B cell (primary cell): ENCODE data around the gene MEX3A. TPM values are rescaled to one million over a fixed set of nuclear protein-coding genes. Genes with fewer than 3 reads are reported as not detected.

ENCODE experiments used
- ATAC-seq: fragments of 200-7000 bp; cut with Tn5 transposase; one replicate; pipeline ENCODE4 v1.10.0; 2021; ENCODE audit warnings: low read depth, mild to moderate bottlenecking, moderate number of reproducible peaks, moderate library complexity
- CTCF ChIA-PET: fragments of 350-600 bp; sonication (Branson Sonifier 250); formaldehyde crosslinking; loops from one replicate; lab custom pipeline; 2021; ENCODE audit warnings: antibody characterized with exemption, inconsistent platforms; lab: Charles Lee
- POLR2A ChIA-PET: fragments of 350-600 bp; sonication (Branson Sonifier 250); formaldehyde crosslinking; loops from one replicate; lab custom pipeline; 2021; ENCODE audit warnings: antibody characterized with exemption; lab: Charles Lee
- DNase-seq: peaks from one replicate; pipeline ENCODE4 v3.0.0; 2013
- H2AFZ ChIP-seq: 2 replicates; pipeline ENCODE4 v1.6.1; 2012; ENCODE audit warnings: mild to moderate bottlenecking, low read depth, low read length; ENCODE audit not compliant: insufficient read depth, poor library complexity, severe bottlenecking
- H3K27ac ChIP-seq, 2 donors: 1 replicate in 1 of 2; 2 replicates in 1 of 2; pipeline ENCODE4 v1.5.1; 2012 to 2013; ENCODE audit warnings: low read length in 2 of 2, mild to moderate bottlenecking in 2 of 2, moderate library complexity in 1 of 2
- H3K27me3 ChIP-seq, 4 experiments: fragments of 200-600 bp in 1 of 4; sonication (generic) in 1 of 4; replicated peaks in 1 of 4; 1 replicate in 2 of 4; 2 replicates in 2 of 4; pipeline versions ENCODE4 v1.6.1 to v1.7.0; 2013 to 2016; ENCODE audit warnings: low read length in 3 of 4, mild to moderate bottlenecking in 2 of 4, mixed read lengths in 1 of 4, moderate library complexity in 1 of 4; ENCODE audit not compliant: insufficient read depth in 4 of 4, control insufficient read depth in 3 of 4; ENCODE audit errors: control extremely low read depth in 1 of 4
- H3K36me3 ChIP-seq, 2 experiments: replicated peaks in 1 of 2; 1 replicate in 1 of 2; 2 replicates in 1 of 2; pipeline versions ENCODE4 v1.6.1 to v1.7.1; 2013; ENCODE audit warnings: low read length in 1 of 2; ENCODE audit not compliant: insufficient read depth in 2 of 2, control insufficient read depth in 1 of 2; ENCODE audit errors: control extremely low read depth in 1 of 2, extremely low read depth in 1 of 2
- H3K4me1 ChIP-seq, 2 donors: fragments of 200-600 bp in 1 of 2; sonication (generic) in 1 of 2; 1 replicate in 1 of 2; 2 replicates in 1 of 2; pipeline versions ENCODE4 v1.5.1 to v1.6.1; 2013 to 2017; ENCODE audit warnings: low read length in 2 of 2; ENCODE audit not compliant: control insufficient read depth in 2 of 2, insufficient read depth in 2 of 2
- H3K4me2 ChIP-seq: replicated peaks from 2 replicates; pipeline ENCODE3; 2012; ENCODE audit warnings: mild to moderate bottlenecking, low read depth, low read length; ENCODE audit not compliant: poor library complexity, severe bottlenecking
- H3K4me3 ChIP-seq, 5 experiments: fragments of 200-600 bp in 1 of 5; sonication (generic) in 1 of 5; 1 replicate in 3 of 5; 2 replicates in 2 of 5; pipeline versions ENCODE4 v1.5.1 to v1.7.0; 2011 to 2016; ENCODE audit warnings: low read length in 4 of 5, mild to moderate bottlenecking in 4 of 5, low read depth in 2 of 5, control low read depth in 1 of 5, moderate library complexity in 1 of 5; ENCODE audit not compliant: insufficient read depth in 1 of 5; ENCODE audit errors: control extremely low read depth in 1 of 5, extremely low read depth in 1 of 5
- H3K79me2 ChIP-seq: fragments of 200-600 bp; sonication (generic); one replicate; pipeline ENCODE4 v1.6.0; 2016; ENCODE audit warnings: low read length; ENCODE audit not compliant: control insufficient read depth, insufficient read depth
- H3K9ac ChIP-seq: fragments of 200-600 bp; sonication (generic); 2 replicates; pipeline ENCODE4 v1.6.1; 2017; ENCODE audit warnings: mild to moderate bottlenecking, low read length, moderate library complexity
- H3K9me3 ChIP-seq, 3 donors: one replicate each; pipeline versions ENCODE4 v1.6.1 to v1.7.1; 2013; ENCODE audit warnings: low read length in 2 of 3; ENCODE audit not compliant: control insufficient read depth in 2 of 3, insufficient read depth in 1 of 3; ENCODE audit errors: control extremely low read depth in 1 of 3
- H4K20me1 ChIP-seq: 2 replicates; pipeline ENCODE4 v1.6.0; 2012; ENCODE audit warnings: mild to moderate bottlenecking, low read length; ENCODE audit not compliant: insufficient read depth, control insufficient read depth, poor library complexity, severe bottlenecking
- H3K27ac Mint-ChIP-seq: one replicate; pipeline ENCODE4 v1.8.0; 2021; ENCODE audit warnings: mixed read lengths
- H3K27me3 Mint-ChIP-seq: one replicate; pipeline ENCODE4 v1.8.0; 2021; ENCODE audit warnings: mixed read lengths
- H3K4me1 Mint-ChIP-seq: one replicate; pipeline ENCODE4 v1.8.0; 2021; ENCODE audit warnings: mixed read lengths
- H3K4me3 Mint-ChIP-seq: one replicate; pipeline ENCODE4 v1.8.0; 2021; ENCODE audit warnings: mixed read lengths
- H3K9me3 Mint-ChIP-seq: one replicate; pipeline ENCODE4 v1.8.0; 2022; ENCODE audit warnings: mixed read lengths; ENCODE audit not compliant: insufficient read depth
- EZH2 ChIP-seq: IDR thresholded peaks from 2 replicates; pipeline ENCODE4 v1.6.1; 2012; ENCODE audit warnings: borderline replicate concordance, low read depth, mild to moderate bottlenecking, moderate library complexity, low read length; ENCODE audit not compliant: insufficient read depth, poor library complexity, severe bottlenecking
- WGBS: methylation state at CpG from one replicate; pipeline ENCODE4 v1.1.5; 2013; ENCODE audit warnings: missing lambda C conversion rate; ENCODE audit not compliant: insufficient coverage; 5-methylcytosine and 5-hydroxymethylcytosine counted together
- intact Hi-C: fragments of 100-400 bp; cut with micrococcal nuclease; formaldehyde crosslinking; loops from one replicate; pipeline ENCODE4 v1.10.0; 2022
- polyA plus RNA-seq: library from polyadenylated mRNA; depleted of rRNA; stranded (reverse); fragments of >200 nt; gene quantifications from 2 replicates; pipeline ENCODE4 v1.2.3, GENCODE V29; 2012
- total RNA-seq, 2 donors: library from RNA; stranded (reverse); fragments of 120-200 nt in 1 of 2; gene quantifications; 1 replicate in 1 of 2; 2 replicates in 1 of 2; pipeline versions ENCODE4 v1.2.3 to v1.2.4, GENCODE V29; 2013 to 2022
- TF ChIP-seq, protein P1 (sequence below): fragments of 200-600 bp; IDR thresholded peaks from one replicate; pipeline ENCODE4 v1.8.0; 2022; ENCODE audit warnings: antibody characterized with exemption, mild to moderate bottlenecking

Gene MEX3A
- total and polyA plus RNA-seq, 2 donors (not counting 1 experiment from before 2014, with no cell fraction given), result 0.27 to 1.1 TPM

- no peak overlapping the region for H3K27ac ChIP-seq
- no peak overlapping the region for H3K9ac ChIP-seq
- H3K4me3 ChIP-seq, result no peak overlapping the region
- 42% methylated on average over 2 of the region's 7 CpGs for WGBS
- no peaks in the 10 kb centered on the region for H4K20me1 ChIP-seq
- H3K79me2 ChIP-seq, result no peaks in the 10 kb centered on the region
- intact Hi-C loops, result loop anchor here (2.0 kb wide), 1 partner anchor 109 kb away; no protein-coding TSS in a partner anchor
- TF ChIP-seq, protein P1, sequence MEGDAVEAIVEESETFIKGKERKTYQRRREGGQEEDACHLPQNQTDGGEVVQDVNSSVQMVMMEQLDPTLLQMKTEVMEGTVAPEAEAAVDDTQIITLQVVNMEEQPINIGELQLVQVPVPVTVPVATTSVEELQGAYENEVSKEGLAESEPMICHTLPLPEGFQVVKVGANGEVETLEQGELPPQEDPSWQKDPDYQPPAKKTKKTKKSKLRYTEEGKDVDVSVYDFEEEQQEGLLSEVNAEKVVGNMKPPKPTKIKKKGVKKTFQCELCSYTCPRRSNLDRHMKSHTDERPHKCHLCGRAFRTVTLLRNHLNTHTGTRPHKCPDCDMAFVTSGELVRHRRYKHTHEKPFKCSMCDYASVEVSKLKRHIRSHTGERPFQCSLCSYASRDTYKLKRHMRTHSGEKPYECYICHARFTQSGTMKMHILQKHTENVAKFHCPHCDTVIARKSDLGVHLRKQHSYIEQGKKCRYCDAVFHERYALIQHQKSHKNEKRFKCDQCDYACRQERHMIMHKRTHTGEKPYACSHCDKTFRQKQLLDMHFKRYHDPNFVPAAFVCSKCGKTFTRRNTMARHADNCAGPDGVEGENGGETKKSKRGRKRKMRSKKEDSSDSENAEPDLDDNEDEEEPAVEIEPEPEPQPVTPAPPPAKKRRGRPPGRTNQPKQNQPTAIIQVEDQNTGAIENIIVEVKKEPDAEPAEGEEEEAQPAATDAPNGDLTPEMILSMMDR, result no peak
- no peak for TF ChIP-seq EZH2
- no peak overlapping the region for H3K4me2 ChIP-seq
- peaks cover 11 to 18% of the 10 kb centered on the region in 2 donors for H3K4me1 ChIP-seq
- ChIA-PET CTCF (interaction anchor here (0.6 to 4.6 kb wide), 5 partner anchors 12 to 493 kb away, joined by 3 to 25 read pairs (median 4); no protein-coding TSS in a partner anchor), POLR2A (interaction anchor here (0.6 kb wide), 1 partner anchor 43 kb away, joined by 10 read pairs; no protein-coding TSS in a partner anchor)
- H2AFZ ChIP-seq, result no peak overlapping the region
- peaks cover 0 to 49% (median 21%) of the 10 kb centered on the region in 4 experiments for H3K27me3 ChIP-seq
- H3K27me3 Mint-ChIP-seq, result peaks cover 12% of the 10 kb centered on the region
- DNase-seq (no peak), ATAC-seq (no peak)
- no peak overlapping the region for H3K27ac Mint-ChIP-seq
- no peaks in the 10 kb centered on the region for H3K9me3 ChIP-seq
- no peaks in the 10 kb centered on the region for H3K9me3 Mint-ChIP-seq
- H3K4me1 Mint-ChIP-seq, result peaks cover 17% of the 10 kb centered on the region
- no peaks in the 10 kb centered on the region for H3K36me3 ChIP-seq
- peak overlapping the region; percentile 59 for H3K4me3 Mint-ChIP-seq
Observed at GRCh38 chr1:156083800-156084790, 1.8 kb upstream of the MEX3A start.
